Small intestine (tissue), 7 donors: Measurements from ENCODE around the gene PKD1. TPM values are rescaled to one million over a fixed set of nuclear protein-coding genes. Genes with fewer than 3 reads are reported as not detected.
A peak's percentile ranks its signal among the peaks of the same experiment; 100 is the strongest.
"Not testable (repeated sequence)": the region's sequence is repeated elsewhere in the genome, so short reads cannot be mapped to it uniquely, and the experiment has no call there.

Experiments
- DNase-seq, 2 donors: peaks; one replicate each; pipeline versions ENCODE4 v3.0.0 to v3.0.0-alpha.2; 2013
- FAIRE-seq: peaks from 2 replicates; lab custom pipeline; 2012; peaks lifted over from hg19 to GRCh38; lab: Jason Lieb, UNC
- H3K27ac ChIP-seq, 3 donors: one replicate each; pipeline ENCODE4 v1.5.1; 2013; ENCODE audit warnings: low read length in 2 of 3, mild to moderate bottlenecking in 2 of 3, control low read depth in 1 of 3, inconsistent platforms in 1 of 3, low read depth in 1 of 3, moderate library complexity in 1 of 3
- H3K27me3 ChIP-seq, 3 donors: one replicate each; pipeline ENCODE4 v1.6.1; 2013; ENCODE audit warnings: low read length in 3 of 3, inconsistent platforms in 1 of 3; ENCODE audit not compliant: control insufficient read depth in 3 of 3, insufficient read depth in 3 of 3
- H3K36me3 ChIP-seq, 3 donors: one replicate each; pipeline ENCODE4 v1.6.1; 2013; ENCODE audit warnings: low read length in 3 of 3, inconsistent platforms in 1 of 3, low read depth in 1 of 3, mild to moderate bottlenecking in 1 of 3, moderate library complexity in 1 of 3; ENCODE audit not compliant: control insufficient read depth in 3 of 3, insufficient read depth in 2 of 3
- H3K4me1 ChIP-seq, 3 donors: one replicate each; pipeline ENCODE4 v1.6.1; 2013; ENCODE audit warnings: low read length in 2 of 3, inconsistent platforms in 1 of 3, low read depth in 1 of 3, mild to moderate bottlenecking in 1 of 3, moderate library complexity in 1 of 3; ENCODE audit not compliant: control insufficient read depth in 3 of 3, insufficient read depth in 2 of 3
- H3K4me3 ChIP-seq, 3 donors: one replicate each; pipeline ENCODE4 v1.5.1; 2013; ENCODE audit warnings: low read length in 3 of 3, control low read depth in 1 of 3, inconsistent platforms in 1 of 3, low read depth in 1 of 3, mild to moderate bottlenecking in 1 of 3, moderate library complexity in 1 of 3
- H3K9me3 ChIP-seq, 2 donors: one replicate each; pipeline ENCODE4 v1.6.1; 2013; ENCODE audit warnings: low read depth in 1 of 2, low read length in 1 of 2; ENCODE audit not compliant: control insufficient read depth in 2 of 2, insufficient read depth in 1 of 2
- WGBS, 3 donors: extraction: QIAGEN DNeasy Blood & Tissue Kit; methylation state at CpG; one replicate each; pipeline ENCODE4 v1.1.7; 2013; 5-methylcytosine and 5-hydroxymethylcytosine counted together
- polyA plus RNA-seq, 4 donors: library from polyadenylated mRNA; stranded (reverse) in 3 of 4; unstranded in 1 of 4; fragments of 200-250 nt in 3 of 4; fragments of 120-200 nt in 1 of 4; gene quantifications; one replicate each; pipeline versions ENCODE4 v1.2.1 to v1.2.3, GENCODE V29; 2013
- donor health status: healthy with polysubstance abuse.
- donor health status: control.
- donor health status: control.
- donor health status: Bipolar disorder and iron deficiency.
- donor health status: healthy.

The PKD1 gene
- polyA plus RNA-seq, 4 donors = 10.5 to 42.2 (median 26.7) TPM

DNA sequence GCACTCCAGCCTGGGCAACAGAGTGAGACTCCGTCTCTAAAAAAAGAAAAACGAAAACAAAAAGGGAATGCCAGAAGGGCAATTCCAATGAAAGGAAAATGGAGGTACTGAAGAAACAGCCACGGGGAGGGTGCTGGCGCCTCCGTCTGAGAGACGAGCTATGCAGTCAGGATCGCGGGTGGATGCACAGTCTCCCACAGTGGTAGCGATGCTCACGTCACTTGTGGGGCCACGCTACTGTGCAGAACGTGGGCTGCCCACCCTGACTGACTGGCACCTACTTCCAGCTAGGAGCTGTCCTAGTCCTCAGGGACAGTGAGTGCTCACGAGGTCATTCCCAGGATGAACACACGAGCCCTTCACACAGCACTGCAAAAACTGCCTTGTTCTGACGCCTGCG is 34.1 kb downstream of the PKD1 start:
- H3K27ac ChIP-seq, DNase-seq, FAIRE-seq, H3K4me1 ChIP-seq, H3K4me3 ChIP-seq, H3K9me3 ChIP-seq, H3K27me3 ChIP-seq: not testable (repeated sequence)
- peaks cover 0 to 60% (median 9%) of the 10 kb centered on the region in 3 donors for H3K36me3 ChIP-seq
- 93 to 96% (median 95%) methylated on average over 11 to 14 of the region's 16 CpGs for WGBS, 3 donors

DNA sequence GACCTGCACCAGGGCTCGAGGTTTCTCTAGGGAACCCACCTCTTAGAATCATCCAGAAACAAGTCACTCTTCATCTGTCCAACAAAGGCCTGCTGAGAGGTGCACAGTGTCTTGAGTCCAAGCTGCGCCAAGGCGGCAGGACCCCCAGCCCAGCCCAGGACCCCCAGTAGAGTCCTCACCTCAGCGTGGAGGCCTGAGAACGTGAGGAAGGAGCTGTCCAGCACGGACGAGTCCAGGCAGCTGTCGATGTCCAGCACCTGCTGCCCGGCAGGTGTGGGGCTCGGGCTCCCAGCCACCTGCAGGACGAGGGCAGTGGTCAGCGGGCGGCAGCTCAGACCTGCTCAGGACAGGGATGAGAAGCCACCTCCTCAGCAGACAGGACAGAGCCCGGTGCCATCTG is 38.0 kb downstream of the PKD1 start:
- H3K36me3 ChIP-seq = peaks cover 4 to 82% (median 15%) of the 10 kb centered on the region in 3 donors
- not testable (repeated sequence) for H3K9me3 ChIP-seq, FAIRE-seq, DNase-seq, H3K4me1 ChIP-seq, H3K27me3 ChIP-seq, H3K27ac ChIP-seq, H3K4me3 ChIP-seq
- 94 to 98% (median 96%) methylated on average over 8 to 14 of the region's 14 CpGs for WGBS, 3 donors

DNA sequence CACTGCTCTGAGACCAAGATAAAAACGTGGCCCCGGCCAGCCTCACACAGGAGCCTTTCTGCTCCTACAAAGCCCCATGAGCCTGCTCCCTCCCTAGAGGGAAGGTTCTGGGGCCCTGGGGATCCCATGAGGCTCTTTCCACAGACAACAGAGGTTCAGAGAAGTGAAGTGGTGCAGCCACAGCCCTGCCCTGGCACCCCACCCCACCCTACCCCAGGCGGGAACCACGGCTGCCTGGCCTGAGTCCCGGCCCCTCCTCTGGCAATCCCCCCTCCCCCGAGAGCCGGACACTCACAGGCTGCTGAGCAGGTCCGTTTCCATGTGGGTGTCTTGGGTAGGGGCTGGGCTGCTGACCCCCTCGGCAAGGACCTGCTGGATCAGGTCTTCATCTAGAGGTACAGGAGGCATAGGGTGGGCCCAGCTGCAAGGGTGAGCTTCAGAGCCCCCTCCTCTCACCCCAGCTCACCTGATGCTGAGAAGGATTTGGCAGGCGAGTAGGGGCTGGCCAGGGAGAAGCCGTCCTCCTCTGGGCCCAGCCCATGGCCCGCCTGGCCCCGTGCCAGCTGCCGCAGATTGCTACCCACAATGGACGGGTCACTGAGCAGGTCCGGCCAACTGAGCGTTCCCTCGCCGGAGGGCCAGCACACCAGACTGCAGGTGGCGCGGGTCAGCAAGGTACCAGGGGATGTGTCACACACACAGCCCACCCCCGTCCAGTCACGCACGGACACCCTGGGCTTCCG is 38.7 kb downstream of the PKD1 start:
- Histone ChIP-seq H3K9me3 (no peaks in the 10 kb centered on the region), H3K36me3 (peaks cover 4 to 83% (median 15%) of the 10 kb centered on the region in 3 donors), H3K27me3 (no peaks in the 10 kb centered on the region), H3K4me1 (peaks cover 0 to 13% (median 0%) of the 10 kb centered on the region in 3 donors), H3K27ac (no peak overlapping the region), H3K4me3 (no peak overlapping the region)
- DNase-seq (no peak), FAIRE-seq (no peak)
- 80 to 88% (median 86%) methylated on average over 16 to 25 of the region's 25 CpGs for WGBS, 3 donors

DNA sequence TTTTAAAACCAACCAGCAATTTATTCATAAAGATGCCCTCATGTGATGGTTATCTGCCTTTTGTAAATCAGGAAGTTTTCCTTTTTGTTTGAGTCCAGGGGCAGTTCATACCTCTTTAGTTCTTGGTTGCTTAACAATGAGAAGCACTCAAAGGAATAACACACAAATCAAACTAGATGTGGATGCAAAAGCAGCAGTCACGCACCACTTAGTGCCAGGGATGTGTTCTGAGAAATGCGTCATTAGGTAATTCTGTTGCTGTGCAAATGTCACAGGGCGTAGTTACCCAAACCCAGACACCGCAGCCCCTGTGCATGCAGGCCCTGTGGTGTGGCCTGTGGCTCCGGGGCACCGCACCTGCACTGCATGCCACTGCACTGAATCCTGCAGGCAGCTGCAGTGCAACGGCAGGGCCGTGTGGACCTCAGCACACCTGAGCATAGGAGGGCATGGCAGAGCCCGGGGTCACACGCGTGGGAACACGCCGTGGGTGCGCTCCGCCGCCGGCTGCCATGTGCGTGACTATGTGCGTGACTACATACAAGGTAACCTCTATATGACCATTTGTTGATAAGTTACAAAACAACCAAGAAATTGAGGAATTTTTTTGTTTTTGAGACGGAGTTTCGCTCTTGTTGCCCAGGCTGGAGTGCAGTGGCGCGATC is 39.6 kb downstream of the PKD1 start:
- 94 to 97% (median 95%) methylated on average over 23 of the region's 23 CpGs for WGBS, 3 donors
- DNase-seq = no peak
- Histone ChIP-seq H3K27ac (no peak overlapping the region), H3K36me3 (peaks cover 4 to 82% (median 15%) of the 10 kb centered on the region in 3 donors), H3K4me3 (no peak overlapping the region), H3K9me3 (no peaks in the 10 kb centered on the region), H3K4me1 (peaks cover 0 to 19% (median 0%) of the 10 kb centered on the region in 3 donors), H3K27me3 (no peaks in the 10 kb centered on the region)
- no peak for FAIRE-seq

DNA sequence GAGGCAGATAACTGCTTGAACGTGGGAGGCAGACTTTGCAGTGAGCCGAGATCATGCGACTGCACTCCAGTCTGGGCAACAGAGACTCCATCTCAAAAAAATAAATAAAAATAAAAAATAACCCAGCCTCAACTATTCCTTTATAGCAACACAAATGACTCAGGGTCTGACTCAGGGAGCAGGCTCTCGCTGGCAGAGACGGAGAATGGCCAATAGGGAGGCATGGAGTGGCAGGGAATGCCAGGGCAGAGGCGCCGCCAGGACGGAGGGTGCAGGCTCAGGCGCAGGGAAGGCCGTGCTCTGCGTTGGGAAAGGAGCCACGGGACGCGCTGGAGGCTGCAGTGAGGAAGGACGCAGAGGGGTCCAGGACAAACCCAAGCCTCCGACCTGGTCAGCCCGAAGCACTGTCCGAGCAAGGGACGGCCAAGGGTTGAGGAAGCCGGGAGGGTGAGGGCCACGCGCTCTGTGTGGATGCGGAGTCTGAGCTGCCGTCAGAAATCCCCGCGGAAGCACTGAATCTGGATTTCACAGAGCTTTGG is 40.3 kb downstream of the PKD1 start:
- Histone ChIP-seq H3K27me3 (no peaks in the 10 kb centered on the region), H3K9me3 (no peaks in the 10 kb centered on the region), H3K36me3 (peaks cover 4 to 80% (median 15%) of the 10 kb centered on the region in 3 donors), H3K4me3 (no peak overlapping the region), H3K4me1 (peaks cover 0 to 23% (median 0%) of the 10 kb centered on the region in 3 donors), H3K27ac (no peak overlapping the region)
- no peak for FAIRE-seq
- no peak for DNase-seq
- 93 to 96% (median 95%) methylated on average over 26 of the region's 26 CpGs for WGBS, 3 donors

DNA sequence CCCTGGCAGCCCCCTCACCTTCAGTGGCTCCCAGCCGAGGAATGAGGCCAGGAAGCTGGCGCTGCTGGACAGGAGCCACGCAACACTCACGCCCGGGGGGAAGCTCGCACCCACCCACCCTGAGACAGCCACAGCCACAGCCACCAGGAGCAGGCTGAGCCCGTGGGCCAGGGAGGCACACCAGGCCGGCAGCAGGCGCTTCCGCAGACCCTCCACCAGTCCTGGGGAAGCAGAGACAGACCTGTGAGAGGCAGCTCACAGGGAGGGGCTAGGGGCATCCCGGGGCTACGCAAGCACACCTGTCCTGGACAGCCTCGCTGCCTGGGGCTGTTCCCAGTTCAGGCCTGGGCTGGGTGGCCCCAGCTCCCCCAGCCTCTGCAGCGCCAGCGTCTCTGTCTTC is 41.9 kb downstream of the PKD1 start:
- FAIRE-seq = no peak
- Histone ChIP-seq H3K4me1 (peaks cover 0 to 26% (median 0%) of the 10 kb centered on the region in 3 donors), H3K27ac (no peak overlapping the region), H3K4me3 (no peak overlapping the region), H3K9me3 (no peaks in the 10 kb centered on the region), H3K36me3 (peaks cover 5 to 83% (median 10%) of the 10 kb centered on the region in 3 donors), H3K27me3 (no peaks in the 10 kb centered on the region)
- no peak for DNase-seq
- WGBS, 3 donors = 86 to 91% (median 88%) methylated on average over 9 to 15 of the region's 15 CpGs

DNA sequence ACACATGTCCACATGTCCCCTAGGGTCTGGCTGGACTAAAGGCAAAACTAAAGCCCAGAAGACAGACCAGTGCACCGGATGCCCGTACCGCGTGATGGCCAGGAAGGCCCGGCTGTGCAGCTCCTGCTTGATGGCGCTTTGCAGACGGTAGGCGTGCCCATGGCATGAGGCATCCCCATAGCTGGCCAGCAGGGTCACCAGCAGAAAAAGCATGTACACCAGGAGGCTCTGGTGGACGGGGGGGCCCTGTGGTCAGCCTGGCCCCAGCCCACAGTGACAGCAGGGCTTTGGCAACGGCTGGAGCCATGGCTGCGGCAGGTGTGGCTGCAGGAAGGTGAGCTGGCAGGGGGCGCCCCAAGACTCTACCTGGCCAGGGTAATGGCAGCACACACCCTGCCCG is 42.8 kb downstream of the PKD1 start:
- FAIRE-seq (no peak), DNase-seq (no peak)
- Histone ChIP-seq H3K27me3 (no peaks in the 10 kb centered on the region), H3K36me3 (peaks cover 7 to 92% (median 10%) of the 10 kb centered on the region in 3 donors), H3K4me1 (peaks cover 0 to 26% (median 0%) of the 10 kb centered on the region in 3 donors), H3K9me3 (no peaks in the 10 kb centered on the region), H3K4me3 (no peak overlapping the region), H3K27ac (peak overlapping the region; percentile 15 to 81 (median 42))
- WGBS, 3 donors = 52 to 82% (median 56%) methylated on average over 13 of the region's 13 CpGs

- Histone ChIP-seq H3K4me1 (peaks cover 0 to 26% (median 0%) of the 10 kb centered on the region in 3 donors), H3K27ac (peak overlapping the region; percentile 79 to 85 (median 81)), H3K4me3 (peak overlapping the region in 2 of 3 donors; percentile 40 to 47), H3K27me3 (no peaks in the 10 kb centered on the region), H3K9me3 (no peaks in the 10 kb centered on the region), H3K36me3 (peaks cover 7 to 93% (median 8%) of the 10 kb centered on the region in 3 donors)
- FAIRE-seq (no peak), DNase-seq (peak; percentile 78 to 88)
- 18 to 60% (median 53%) methylated on average over 16 of the region's 16 CpGs for WGBS, 3 donors
Observed at GRCh38 chr16:2092256-2092620, 43.5 kb downstream of the PKD1 start.
